ENCODE data around the gene ARHGAP15.

Gene ARHGAP15

GRCh38 chr2:143524119-143524553 is 394.9 kb downstream of the ARHGAP15 start:
- no peaks in the 10 kb centered on the region for H4K20me1 ChIP-seq (ENCODE audit: insufficient read depth, low read length)
- 0 out of 2 replicates have a peak, but pooled peaks cover 2% of the 10 kb centered on the region for H3F3A ChIP-seq (ENCODE audit: insufficient read depth, low read length)
- no peak overlapping the region for H3K4me2 ChIP-seq (ENCODE audit: low read length)
- H3K27me3 ChIP-seq (ENCODE audit: insufficient read depth, low read length): no peaks in the 10 kb centered on the region
- H3K27ac ChIP-seq (ENCODE audit: low read depth, low read length, poor library complexity, severe bottlenecking): no peak overlapping the region
- no peak overlapping the region for H3K9ac ChIP-seq (ENCODE audit: low read length)
- H2AFZ ChIP-seq (ENCODE audit: low read length): no peak overlapping the region
- TF ChIP-seq EZH2 (IDR thresholded peaks at IDR 0.05; ENCODE audit: borderline replicate concordance, low read length): no peak
- no peak for TF ChIP-seq CTCF (IDR thresholded peaks at IDR 0.05; ENCODE audit: low read length)
- no peaks in the 10 kb centered on the region for H3K79me2 ChIP-seq (ENCODE audit: insufficient read depth, low read length)
- H3K9me3 ChIP-seq (ENCODE audit: low read length): no peaks in the 10 kb centered on the region
- H3K4me3 ChIP-seq (ENCODE audit: low read depth, low read length, poor library complexity, severe bottlenecking): no peak overlapping the region
- peaks cover 43% of the 10 kb centered on the region; the same call in 1 of the 2 replicates for H3K36me3 ChIP-seq (ENCODE audit: insufficient read depth, low read length)
- H3K4me1 ChIP-seq (ENCODE audit: insufficient read depth, low read length, severe bottlenecking): no peaks in the 10 kb centered on the region
- H3K9me2 ChIP-seq (ENCODE audit: low read depth, low read length): no peaks in the 10 kb centered on the region

GRCh38 chr2:143524559-143525401 is 395.6 kb downstream of the ARHGAP15 start:
- TF ChIP-seq EZH2 (IDR thresholded peaks at IDR 0.05; ENCODE audit: borderline replicate concordance, low read length) (no peak), CTCF (IDR thresholded peaks at IDR 0.05; ENCODE audit: low read length) (no peak)
- no peak overlapping the region for H3K9ac ChIP-seq (ENCODE audit: low read length)
- H3K27me3 ChIP-seq (ENCODE audit: insufficient read depth, low read length): no peaks in the 10 kb centered on the region
- H3K4me1 ChIP-seq (ENCODE audit: insufficient read depth, low read length, severe bottlenecking): no peaks in the 10 kb centered on the region
- H3K79me2 ChIP-seq (ENCODE audit: insufficient read depth, low read length): no peaks in the 10 kb centered on the region
- H3K4me3 ChIP-seq (ENCODE audit: low read depth, low read length, poor library complexity, severe bottlenecking): no peak overlapping the region
- no peaks in the 10 kb centered on the region for H3K9me2 ChIP-seq (ENCODE audit: low read depth, low read length)
- no peak overlapping the region for H2AFZ ChIP-seq (ENCODE audit: low read length)
- no peaks in the 10 kb centered on the region for H3K9me3 ChIP-seq (ENCODE audit: low read length)
- H3K27ac ChIP-seq (ENCODE audit: low read depth, low read length, poor library complexity, severe bottlenecking): no peak overlapping the region
- peaks cover 37% of the 10 kb centered on the region; the same call in 1 of the 2 replicates for H3K36me3 ChIP-seq (ENCODE audit: insufficient read depth, low read length)
- H4K20me1 ChIP-seq (ENCODE audit: insufficient read depth, low read length): no peaks in the 10 kb centered on the region
- H3K4me2 ChIP-seq (ENCODE audit: low read length): no peak overlapping the region
- 0 out of 2 replicates have a peak, but pooled peaks cover 2% of the 10 kb centered on the region for H3F3A ChIP-seq (ENCODE audit: insufficient read depth, low read length)

- H3K9me2 ChIP-seq (ENCODE audit: low read depth, low read length): no peaks in the 10 kb centered on the region
- H3K9me3 ChIP-seq (ENCODE audit: low read length): no peaks in the 10 kb centered on the region
- no peak overlapping the region for H3K9ac ChIP-seq (ENCODE audit: low read length)
- no peaks in the 10 kb centered on the region for H3K27me3 ChIP-seq (ENCODE audit: insufficient read depth, low read length)
- H2AFZ ChIP-seq (ENCODE audit: low read length): no peak overlapping the region
- no peak overlapping the region for H3K4me3 ChIP-seq (ENCODE audit: low read depth, low read length, poor library complexity, severe bottlenecking)
- 0 out of 2 replicates have a peak, but pooled peaks cover 2% of the 10 kb centered on the region for H3F3A ChIP-seq (ENCODE audit: insufficient read depth, low read length)
- no peaks in the 10 kb centered on the region for H3K79me2 ChIP-seq (ENCODE audit: insufficient read depth, low read length)
- H4K20me1 ChIP-seq (ENCODE audit: insufficient read depth, low read length): no peaks in the 10 kb centered on the region
- H3K4me2 ChIP-seq (ENCODE audit: low read length): no peak overlapping the region
- TF ChIP-seq CTCF (IDR thresholded peaks at IDR 0.05; ENCODE audit: low read length) (no peak), EZH2 (IDR thresholded peaks at IDR 0.05; ENCODE audit: borderline replicate concordance, low read length) (no peak)
- H3K4me1 ChIP-seq (ENCODE audit: insufficient read depth, low read length, severe bottlenecking): no peaks in the 10 kb centered on the region
- H3K36me3 ChIP-seq (ENCODE audit: insufficient read depth, low read length): peaks cover 32% of the 10 kb centered on the region; the same call in 1 of the 2 replicates
- H3K27ac ChIP-seq (ENCODE audit: low read depth, low read length, poor library complexity, severe bottlenecking): no peak overlapping the region
These were observed 396.2 kb downstream of the ARHGAP15 start for GRCh38 chr2:143525402-143525860.
